Uterus (tissue), 2 donors: Measurements from ENCODE around the gene TADA3.

Experiments
- POLR2A ChIP-seq, 2 donors: fragments of 450-650 bp; IDR thresholded peaks; one replicate each; pipeline ENCODE4 v1.6.1; 2016; ENCODE audit warnings: antibody characterized with exemption in 2 of 2, mild to moderate bottlenecking in 1 of 2, moderate library complexity in 1 of 2
- TF ChIP-seq, protein P1 (sequence below), 4 experiments: fragments of 200-600 bp in 2 of 4; fragments of 450-650 bp in 2 of 4; sonication (generic) in 2 of 4; IDR thresholded peaks; one replicate each; pipeline ENCODE4 v1.5.1; 2016 to 2019; ENCODE audit warnings: antibody characterized with exemption in 4 of 4, mild to moderate bottlenecking in 2 of 4, moderate library complexity in 1 of 4

DNA sequence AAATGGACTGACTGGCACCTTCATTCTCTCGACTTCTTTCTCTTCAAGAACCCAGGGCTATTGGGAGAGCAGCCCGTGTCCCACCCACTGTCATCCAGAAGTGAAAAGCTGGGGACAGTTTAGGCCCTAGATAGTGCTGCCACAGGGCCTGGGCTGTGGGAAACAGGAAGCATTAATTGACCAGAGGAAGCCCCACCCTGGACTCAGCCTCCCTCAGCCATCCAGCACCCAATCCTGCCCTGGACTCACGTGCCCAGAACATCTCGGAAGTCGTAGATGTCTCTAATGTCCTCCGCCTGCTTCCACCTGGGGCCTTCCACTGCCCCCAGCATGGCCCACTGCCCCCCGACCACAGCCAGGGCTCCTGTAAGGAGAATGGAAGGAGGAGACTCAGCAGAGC is 24.9 kb downstream of the TADA3 start:
- no peak for TF ChIP-seq POLR2A (IDR thresholded peaks at IDR 0.05)
- TF ChIP-seq, protein P1, sequence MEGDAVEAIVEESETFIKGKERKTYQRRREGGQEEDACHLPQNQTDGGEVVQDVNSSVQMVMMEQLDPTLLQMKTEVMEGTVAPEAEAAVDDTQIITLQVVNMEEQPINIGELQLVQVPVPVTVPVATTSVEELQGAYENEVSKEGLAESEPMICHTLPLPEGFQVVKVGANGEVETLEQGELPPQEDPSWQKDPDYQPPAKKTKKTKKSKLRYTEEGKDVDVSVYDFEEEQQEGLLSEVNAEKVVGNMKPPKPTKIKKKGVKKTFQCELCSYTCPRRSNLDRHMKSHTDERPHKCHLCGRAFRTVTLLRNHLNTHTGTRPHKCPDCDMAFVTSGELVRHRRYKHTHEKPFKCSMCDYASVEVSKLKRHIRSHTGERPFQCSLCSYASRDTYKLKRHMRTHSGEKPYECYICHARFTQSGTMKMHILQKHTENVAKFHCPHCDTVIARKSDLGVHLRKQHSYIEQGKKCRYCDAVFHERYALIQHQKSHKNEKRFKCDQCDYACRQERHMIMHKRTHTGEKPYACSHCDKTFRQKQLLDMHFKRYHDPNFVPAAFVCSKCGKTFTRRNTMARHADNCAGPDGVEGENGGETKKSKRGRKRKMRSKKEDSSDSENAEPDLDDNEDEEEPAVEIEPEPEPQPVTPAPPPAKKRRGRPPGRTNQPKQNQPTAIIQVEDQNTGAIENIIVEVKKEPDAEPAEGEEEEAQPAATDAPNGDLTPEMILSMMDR (IDR thresholded peaks at IDR 0.05): no peak
